RWPE1 (cell line): ENCODE results near the gene TMEM69.
"Not testable (repeated sequence)": the region's sequence is repeated elsewhere in the genome, so short reads cannot be mapped to it uniquely, and the experiment has no call there.

Source experiments
- CTCF ChIA-PET: fragments of 350-600 bp; sonication (Branson Sonifier 250); formaldehyde crosslinking; extraction: SDS; loops from one replicate; lab custom pipeline; 2021; lab: Yijun Ruan, JAX
- POLR2A ChIA-PET: fragments of 400-600 bp; formaldehyde crosslinking; extraction: SDS; loops from one replicate; lab custom pipeline; 2020; ENCODE audit warnings: antibody characterized with exemption; ENCODE audit not compliant: low non-redundant PET; lab: Yijun Ruan, JAX
- DNase-seq: peaks from one replicate; pipeline ENCODE4 v3.0.0; 2012; ENCODE audit warnings: low spot score
- H3K27ac ChIP-seq: fragments of 450-650 bp; 2 replicates; pipeline ENCODE4 v1.5.1; 2017
- TF ChIP-seq, protein P1 (sequence below): fragments of 450-650 bp; conservative IDR thresholded peaks from 2 replicates; pipeline ENCODE4 v1.5.1; 2017; ENCODE audit warnings: low read depth, mild to moderate bottlenecking

The TMEM69 gene

DNA sequence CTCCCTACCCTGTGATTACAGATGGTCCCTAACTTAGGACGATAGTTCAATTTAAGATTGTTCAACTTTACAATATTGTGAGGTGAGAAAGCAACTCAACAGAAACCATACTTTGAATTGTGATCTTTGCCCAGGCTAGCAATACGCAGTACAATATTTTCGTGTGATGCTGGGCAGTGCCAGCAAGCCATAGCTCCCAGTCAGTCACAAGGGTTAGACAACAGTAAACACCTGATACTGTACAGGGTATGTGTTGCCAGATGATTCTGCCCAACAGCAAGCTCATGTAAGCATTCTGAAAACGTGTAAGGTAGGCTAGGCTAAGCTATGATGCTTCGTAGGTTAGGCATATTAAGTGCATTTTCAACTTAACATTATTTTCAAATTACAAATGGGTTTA, 13.5 kb upstream of the TMEM69 start:
- ChIA-PET CTCF (no interaction called here), POLR2A (interaction anchor here (1.2 kb wide), 1 partner anchor 11 kb away, joined by 4 read pairs; the partner anchor contains the start of gene GPBP1L1)
- no peak overlapping the region for H3K27ac ChIP-seq
- no peak for DNase-seq
- TF ChIP-seq, protein P1, sequence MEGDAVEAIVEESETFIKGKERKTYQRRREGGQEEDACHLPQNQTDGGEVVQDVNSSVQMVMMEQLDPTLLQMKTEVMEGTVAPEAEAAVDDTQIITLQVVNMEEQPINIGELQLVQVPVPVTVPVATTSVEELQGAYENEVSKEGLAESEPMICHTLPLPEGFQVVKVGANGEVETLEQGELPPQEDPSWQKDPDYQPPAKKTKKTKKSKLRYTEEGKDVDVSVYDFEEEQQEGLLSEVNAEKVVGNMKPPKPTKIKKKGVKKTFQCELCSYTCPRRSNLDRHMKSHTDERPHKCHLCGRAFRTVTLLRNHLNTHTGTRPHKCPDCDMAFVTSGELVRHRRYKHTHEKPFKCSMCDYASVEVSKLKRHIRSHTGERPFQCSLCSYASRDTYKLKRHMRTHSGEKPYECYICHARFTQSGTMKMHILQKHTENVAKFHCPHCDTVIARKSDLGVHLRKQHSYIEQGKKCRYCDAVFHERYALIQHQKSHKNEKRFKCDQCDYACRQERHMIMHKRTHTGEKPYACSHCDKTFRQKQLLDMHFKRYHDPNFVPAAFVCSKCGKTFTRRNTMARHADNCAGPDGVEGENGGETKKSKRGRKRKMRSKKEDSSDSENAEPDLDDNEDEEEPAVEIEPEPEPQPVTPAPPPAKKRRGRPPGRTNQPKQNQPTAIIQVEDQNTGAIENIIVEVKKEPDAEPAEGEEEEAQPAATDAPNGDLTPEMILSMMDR: no peak

DNA sequence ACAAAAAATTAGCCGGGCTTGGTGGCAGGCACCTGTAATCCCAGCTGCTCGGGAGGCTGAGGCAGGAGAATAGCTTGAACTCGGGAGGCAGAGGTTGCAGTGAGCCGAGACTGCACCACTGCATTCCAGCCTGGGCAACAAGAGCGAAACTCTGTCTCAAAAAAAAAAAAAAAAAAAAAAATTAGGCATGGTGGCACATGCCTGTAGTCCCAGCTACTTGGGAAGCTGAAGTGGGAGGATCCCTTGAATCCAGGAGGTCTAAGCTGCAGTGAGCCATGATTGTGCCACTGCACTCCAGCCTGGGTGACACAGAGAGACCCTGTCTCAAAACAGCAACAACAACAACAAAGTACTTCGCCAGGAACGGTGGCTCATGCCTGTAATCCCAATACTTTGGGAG, 11.4 kb upstream of the TMEM69 start:
- H3K27ac ChIP-seq, POLR2A ChIA-PET, DNase-seq: not testable (repeated sequence)
- CTCF ChIA-PET: interaction anchor here (0.7 to 1.0 kb wide), 2 partner anchors 52 to 1299 kb away, joined by 3 read pairs; no protein-coding TSS in a partner anchor

DNA sequence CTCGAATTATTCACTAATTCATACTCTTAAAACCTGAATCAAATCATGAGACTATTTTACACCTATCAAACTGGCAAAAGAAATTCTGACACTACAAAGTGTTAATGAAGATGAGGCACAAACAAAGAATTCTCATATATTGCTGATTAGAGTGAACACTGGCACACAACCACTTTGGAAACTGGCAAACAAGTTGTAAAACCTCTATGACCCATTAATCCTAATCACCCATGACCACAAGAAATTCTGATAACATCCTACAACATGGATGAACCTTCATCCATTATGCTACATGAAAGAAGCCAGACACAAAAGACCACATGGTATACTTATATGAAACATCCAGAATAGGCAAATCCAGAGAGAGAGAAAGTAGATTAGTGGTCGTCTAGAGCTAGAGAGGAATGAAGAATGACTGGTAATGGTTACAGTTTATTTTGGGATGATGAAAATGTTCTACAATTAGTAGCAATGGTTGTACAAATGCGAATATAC, 10.2 kb upstream of the TMEM69 start:
- CTCF ChIA-PET: interaction anchor here (0.6 kb wide), 1 partner anchor 108 kb away, joined by 3 read pairs; no protein-coding TSS in a partner anchor
- no peak for DNase-seq
- H3K27ac ChIP-seq: no peak overlapping the region
- POLR2A ChIA-PET: no interaction called here
- TF ChIP-seq, protein P1: no peak

DNA sequence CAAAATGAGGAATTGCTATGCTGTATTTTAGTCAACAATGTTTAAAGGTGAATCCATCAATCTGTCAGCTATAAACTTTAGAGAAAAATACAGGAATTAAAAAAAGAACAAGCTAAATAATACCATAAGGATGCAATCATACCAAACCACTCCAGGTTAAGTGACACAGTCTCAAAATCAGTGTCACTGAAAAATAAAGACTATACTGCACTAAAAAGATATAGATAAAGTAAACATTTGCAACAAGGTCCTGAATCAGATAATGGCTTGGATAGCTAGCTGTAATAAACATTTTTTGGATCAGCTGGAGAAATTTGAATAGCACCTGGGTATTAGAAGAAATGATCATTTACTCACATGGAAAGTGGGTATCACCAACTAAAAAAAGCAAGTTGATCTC, 9.5 kb upstream of the TMEM69 start:
- ChIA-PET CTCF (interaction anchor here (0.6 kb wide), 2 partner anchors 108 to 203 kb away, joined by 3 read pairs; no protein-coding TSS in a partner anchor), POLR2A (no interaction called here)
- TF ChIP-seq, protein P1: no peak
- no peak for DNase-seq
- H3K27ac ChIP-seq: no peak overlapping the region

DNA sequence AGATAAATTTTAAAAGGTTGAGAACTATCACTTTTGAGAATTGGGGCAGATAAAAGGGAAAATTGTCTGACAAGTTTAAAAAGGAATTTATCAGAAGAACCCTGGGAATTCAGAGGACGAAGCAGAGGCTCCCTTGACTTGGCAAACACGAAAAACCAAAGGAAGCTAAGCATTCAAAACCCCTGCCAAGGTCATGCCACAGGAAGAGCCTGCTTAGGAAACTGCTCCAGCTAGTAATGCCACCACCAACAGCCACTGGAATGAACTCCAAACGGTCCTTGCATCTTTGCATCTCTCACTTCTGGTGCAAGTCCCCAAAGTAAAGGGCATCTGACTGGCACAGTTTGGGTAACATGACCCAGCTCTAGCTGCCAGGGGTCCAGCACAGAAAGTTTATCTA, 8.9 kb upstream of the TMEM69 start:
- no peak for DNase-seq
- no peak overlapping the region for H3K27ac ChIP-seq
- ChIA-PET POLR2A (no interaction called here), CTCF (no interaction called here)
- TF ChIP-seq, protein P1: no peak

DNA sequence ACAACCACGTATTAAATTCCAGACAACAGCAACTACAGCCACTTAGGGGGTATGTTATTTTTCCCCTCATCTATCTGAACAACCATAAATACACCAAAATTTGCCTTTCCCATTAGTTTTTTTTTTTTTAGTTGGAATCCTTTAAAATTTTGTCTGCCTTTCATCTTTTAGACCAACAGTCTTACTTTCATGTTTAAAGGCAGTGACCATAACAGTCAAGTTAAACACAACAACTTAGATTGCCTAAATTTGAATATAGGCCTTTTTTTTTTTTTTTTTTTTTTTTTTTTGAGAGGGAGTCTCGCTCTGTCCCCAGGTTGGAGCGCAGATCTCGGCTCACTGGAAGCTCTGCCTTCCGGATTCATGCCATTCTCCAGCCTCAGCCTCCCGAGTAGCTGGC, 5.0 kb upstream of the TMEM69 start:
- no peak for DNase-seq
- CTCF ChIA-PET: no interaction called here
- TF ChIP-seq, protein P1: no peak
- no peak overlapping the region for H3K27ac ChIP-seq
- POLR2A ChIA-PET: interaction anchor here (0.6 to 0.7 kb wide), 2 partner anchors 18 to 97 kb away, joined by 4 to 12 read pairs; no protein-coding TSS in a partner anchor

DNA sequence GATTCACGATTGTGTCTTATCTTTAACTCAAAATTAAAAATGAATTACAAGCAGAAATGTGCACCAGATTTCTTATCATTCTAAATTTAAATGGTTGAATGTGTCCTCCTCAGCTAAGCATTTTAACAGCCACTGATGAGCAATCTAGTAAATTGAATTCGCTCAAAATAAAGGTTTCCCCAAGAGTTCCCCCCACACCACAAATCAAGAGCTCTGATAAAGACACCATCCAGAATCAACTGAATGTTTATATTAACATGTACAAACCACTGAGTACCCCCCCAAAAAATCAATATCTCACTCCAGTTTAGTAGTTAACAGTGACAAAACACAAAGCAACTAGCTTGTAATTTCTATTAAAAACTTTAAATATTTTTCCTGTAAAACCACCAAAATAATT, 3.6 kb upstream of the TMEM69 start:
- POLR2A ChIA-PET: no interaction called here
- H3K27ac ChIP-seq: no peak overlapping the region
- TF ChIP-seq, protein P1: no peak
- no peak for DNase-seq
- CTCF ChIA-PET: interaction anchor here (0.5 kb wide), 1 partner anchor 11 kb away, joined by 3 read pairs; no protein-coding TSS in a partner anchor
